GM19035 (cell line): ENCODE measurements around the gene HSD17B12.

Source experiments
- ATAC-seq: cut with Tn5 transposase; IDR thresholded peaks from one replicate; pipeline ENCODE4 v1.9.1; 2021; ENCODE audit not compliant: unreplicated experiment

The HSD17B12 gene

DNA sequence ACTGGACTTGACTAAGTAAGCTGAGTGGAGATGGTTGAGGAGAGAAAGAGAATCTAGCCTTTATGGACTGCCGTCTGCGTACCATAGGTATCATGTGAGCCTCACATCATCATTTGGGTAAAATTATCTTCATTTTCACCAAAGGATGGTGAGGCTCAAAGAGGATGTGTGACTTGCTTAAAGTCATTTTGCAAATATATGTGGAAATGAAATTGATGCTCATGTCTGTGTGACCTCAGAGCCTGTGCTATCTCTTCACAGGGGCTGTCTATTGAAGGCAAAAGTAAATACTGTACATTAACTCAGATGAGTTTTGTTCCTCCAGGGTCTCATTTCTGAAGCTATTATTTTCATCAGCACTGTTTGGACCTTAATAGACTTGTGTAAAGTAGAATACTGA is 116.8 kb downstream of the HSD17B12 start:
- ATAC-seq, result no peak

DNA sequence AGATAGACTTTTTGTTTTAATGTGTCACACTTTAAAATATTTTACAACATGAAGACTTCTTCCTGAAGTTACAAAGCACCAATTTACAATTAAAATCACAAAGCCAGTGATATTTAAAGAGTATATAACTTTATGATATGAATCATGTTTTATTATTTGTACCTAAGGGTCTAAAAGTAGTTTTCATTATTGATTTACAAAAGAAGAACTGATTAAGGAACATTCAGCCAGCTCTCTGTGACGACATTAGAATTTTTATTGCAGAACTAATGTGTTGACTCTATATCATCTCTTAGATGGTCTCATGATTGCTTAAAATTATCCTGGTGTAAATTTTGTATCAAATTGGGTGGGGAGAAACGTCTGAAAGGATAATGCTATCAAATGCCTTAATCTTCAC is 117.3 kb downstream of the HSD17B12 start:
- no peak for ATAC-seq

DNA sequence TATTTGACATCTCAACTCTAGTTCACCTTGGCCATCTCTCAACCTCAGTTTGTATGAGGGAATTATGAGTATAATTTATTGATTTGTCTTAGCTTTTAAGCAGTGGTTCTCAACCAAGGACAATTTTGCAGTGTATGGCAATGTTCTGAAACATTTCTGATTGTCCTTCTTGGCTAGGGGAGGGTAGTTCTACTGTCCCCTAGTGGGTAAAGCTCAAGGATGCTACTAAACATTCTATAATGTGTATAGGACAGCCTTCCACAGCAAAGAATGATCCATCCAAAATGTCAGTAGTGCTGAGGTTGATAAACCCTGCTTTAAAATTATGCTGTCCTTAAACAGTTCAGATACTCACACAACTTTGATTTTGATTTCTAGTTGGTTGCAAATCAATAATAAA is 122.0 kb downstream of the HSD17B12 start:
- no peak for ATAC-seq

DNA sequence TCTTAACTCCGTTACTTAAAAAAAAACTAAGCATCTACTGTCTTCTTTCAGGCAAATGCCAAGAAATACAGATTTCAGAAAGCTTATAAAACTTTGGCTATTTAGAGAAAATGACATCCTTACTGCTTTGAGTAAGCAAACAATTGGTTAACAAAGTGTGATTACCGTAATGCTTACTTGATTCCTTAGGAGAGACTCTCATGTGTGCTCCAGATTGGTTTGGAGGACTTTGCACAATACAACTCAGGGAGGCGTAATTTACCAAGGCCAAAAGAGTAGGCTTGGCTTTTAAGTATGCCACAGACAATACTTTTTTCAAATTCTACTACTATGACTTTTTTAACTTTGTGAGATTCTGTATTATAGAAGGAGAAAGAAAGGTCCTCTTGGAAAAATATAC is 123.2 kb downstream of the HSD17B12 start:
- no peak for ATAC-seq

DNA sequence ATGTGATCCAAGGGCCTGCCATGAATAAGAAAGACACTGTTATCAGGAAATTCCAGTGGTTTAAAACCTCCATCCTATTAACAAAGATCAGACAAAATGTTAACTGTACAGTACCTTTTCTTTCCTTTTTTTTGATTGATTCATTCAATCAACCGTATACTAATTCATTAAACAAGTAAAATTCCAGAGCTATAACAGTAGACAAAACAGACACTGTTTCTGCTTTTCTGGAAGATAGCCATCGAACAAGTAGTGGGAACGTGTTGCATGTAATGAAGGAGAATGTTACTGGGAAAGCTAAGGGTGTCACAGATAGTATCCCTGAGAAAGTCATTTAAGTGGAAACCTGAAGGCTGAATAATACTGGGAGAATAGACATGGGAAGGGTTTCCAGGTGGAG is 126.4 kb downstream of the HSD17B12 start:
- ATAC-seq, result no peak

DNA sequence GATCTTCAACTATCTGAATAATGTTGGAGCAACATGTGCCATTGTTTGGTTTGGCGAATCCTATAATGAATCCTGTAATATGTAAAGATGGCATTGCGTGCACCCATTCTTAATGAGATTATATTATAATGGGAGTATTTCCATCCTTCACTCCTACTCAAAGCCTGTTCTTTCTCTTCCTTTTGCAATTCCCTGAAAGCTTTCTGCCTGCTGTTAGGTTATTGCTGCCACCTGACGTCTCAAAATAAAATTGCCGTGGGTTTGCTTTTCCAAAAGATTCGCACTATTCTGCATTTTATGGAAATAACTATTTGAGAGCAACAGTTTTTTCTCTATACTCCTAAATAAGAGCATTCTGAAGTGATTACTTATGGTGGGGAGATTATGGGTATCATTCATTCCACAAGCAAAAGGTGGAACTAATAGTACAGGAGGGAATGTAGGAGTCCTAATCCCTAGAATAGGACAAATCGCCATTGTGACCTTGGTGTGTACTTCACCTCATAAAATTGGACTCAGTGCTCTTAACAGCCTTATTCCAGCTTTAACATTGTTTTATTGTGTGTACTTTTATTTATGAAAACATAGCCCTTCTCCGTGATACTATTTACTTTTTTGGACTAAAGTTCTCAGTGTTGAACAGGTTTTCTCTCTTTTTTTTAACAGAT is 130.5 kb downstream of the HSD17B12 start:
- no peak for ATAC-seq

DNA sequence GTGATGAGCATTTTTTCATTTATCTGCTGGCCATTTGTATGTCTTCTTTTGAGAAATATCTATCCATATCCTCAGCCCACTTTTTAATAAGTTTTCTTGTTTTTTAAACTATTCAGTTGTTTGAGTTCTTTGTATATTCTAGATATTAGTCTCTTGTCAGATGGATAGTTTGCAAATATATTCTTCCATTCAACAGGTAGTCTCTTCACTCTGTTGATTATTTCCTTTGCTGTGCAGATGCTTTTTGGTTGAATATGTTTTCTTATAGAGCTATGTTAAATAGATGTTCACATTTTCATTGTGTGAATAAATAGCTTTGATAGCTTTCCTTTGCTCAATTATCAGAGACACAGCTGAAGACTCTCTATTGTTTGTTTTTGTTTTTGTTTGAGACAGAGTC is 131.9 kb downstream of the HSD17B12 start:
- no peak for ATAC-seq

DNA sequence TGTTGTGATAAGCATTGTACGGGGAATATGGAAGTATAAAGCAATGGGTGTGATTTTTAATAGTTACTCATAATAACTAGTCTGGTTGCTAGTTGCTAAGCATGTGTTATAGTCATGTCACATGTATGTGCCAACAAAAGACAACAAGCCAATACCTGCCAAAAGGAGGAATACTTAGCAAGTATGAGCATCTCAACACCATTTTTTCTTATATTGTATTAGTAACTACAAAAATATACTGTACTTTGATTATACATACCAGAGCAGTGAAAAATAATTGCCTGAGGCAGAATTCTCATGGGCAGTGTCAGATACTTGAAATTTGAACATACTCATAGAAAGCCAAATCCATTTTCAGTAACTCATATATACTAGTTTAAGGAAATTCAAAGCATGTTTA is 137.7 kb downstream of the HSD17B12 start:
- ATAC-seq, result no peak

DNA sequence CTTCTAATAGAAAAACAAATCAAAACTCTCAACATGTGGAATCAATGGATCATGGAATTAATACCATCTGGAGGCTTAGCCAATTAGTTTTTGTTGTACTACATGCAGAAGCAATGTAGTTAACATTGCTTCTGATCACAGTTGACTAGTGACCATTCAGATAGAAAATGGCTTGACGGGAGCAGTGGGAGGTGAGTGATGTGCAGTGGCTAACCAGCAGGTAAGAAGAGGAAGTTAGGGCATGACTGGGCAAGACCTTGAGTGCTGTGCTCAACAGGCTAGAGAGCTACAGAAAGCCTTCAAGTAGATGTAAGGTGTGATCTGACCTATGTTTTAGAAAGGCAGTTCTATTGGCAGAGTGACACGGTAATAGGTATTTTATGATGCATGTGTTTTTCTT is 139.4 kb downstream of the HSD17B12 start:
- no peak for ATAC-seq

DNA sequence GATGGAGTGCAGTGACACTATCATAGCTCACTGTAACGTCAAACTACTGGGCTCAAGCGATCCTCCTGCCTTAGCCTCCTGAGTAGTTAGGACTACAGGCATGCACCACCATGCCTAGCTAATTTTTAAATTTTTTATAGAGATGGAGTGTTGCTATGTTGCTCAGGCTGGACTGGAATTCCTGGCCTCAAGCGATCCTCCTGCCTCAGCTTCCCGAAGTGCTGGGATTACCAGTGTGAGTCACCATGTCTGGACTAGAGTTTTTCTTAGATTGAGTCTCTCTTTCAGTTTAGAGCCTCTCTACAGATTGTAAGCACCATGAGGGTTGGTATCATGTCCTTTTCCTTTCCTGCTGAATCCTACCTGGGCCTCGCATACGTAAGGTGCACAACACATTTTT is 142.8 kb downstream of the HSD17B12 start:
- no peak for ATAC-seq

DNA sequence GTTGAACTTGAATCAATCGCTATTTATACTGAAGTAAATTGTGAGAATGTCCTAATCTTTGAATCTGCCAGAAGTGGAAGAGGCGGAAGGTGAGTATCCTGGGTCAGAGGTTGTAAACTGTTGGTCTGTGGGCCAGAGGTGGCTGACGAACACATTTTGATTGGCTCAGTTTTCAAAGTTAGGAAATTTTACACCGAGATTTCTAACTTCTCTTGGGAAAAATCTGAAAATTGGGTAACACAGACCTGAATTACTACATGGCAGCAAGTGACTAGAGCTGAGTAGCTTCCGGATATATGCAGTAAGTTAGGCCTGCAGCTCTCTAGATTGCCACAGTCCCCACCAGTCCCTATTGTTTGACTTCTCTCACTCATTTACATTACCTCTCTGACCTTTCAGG is 143.3 kb downstream of the HSD17B12 start:
- no peak for ATAC-seq

DNA sequence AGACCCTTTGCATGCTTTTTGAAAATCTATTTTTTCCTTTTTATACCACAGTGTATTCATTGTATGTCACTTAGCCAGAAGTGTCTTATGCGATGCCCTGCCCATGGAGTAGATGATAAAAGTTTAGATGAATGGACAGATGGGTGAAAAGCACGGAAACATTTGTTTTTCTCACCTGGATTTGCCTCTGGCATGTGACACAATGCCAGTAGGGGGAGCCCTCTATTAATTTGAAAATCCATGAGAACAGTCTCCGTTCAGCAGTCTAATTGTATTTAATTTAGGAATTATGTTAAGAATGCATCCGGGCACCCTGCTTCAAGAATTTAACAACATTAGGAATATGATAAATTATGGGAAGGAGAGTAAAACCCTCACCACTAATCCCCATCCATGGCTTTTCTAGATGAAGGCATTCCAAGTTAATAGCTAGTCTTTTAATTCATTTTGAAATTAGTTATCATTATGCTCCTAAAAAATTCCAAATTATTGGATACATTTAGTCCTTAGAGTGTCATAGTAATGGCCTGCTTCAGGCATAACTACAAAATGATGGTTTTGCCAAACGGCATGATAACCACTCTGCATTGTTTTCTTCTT is 144.8 kb downstream of the HSD17B12 start:
- ATAC-seq, result no peak

DNA sequence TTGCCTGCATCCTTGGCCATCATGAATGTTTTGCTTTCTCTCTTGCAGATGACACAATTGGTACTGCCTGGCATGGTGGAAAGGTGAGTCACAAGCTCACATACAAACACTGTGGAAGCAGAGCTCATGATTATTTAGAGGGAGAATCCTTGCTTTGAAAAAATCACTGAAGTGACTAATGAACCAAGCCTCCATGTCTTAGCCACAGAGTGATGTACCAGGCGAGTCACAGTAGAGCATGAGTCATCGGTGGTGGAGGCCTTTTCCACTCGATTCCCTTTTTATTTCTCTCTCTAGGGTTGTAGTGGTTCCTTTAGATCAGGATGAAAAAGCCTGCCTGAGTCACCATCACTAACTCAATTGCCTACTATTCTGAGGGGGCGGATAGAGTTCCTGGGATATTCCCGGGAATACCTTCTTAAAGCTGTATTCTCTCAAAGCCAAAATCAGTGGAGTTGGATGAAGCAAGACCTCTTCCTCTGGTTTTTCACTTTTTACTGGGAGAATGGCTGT is 150.4 kb downstream of the HSD17B12 start:
- no peak for ATAC-seq

DNA sequence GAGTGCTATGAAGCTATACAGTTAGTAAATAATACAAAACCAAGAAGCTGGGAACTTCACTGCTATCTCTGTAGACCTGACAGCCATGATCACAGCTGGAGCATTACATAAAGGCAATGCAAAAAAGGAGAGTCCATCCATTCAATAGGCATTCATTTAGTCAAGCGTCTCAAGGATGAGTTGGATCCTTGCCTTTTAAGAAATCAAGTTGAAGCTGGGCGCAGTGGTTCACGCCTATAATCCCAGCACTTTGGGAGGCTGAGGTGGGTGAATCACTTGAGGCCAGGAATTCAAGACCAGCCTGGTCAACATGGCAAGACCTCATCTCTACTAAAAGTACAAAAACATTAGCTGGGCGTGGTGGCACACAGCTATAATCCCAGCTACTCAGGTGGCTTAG is 152.0 kb downstream of the HSD17B12 start:
- no peak for ATAC-seq

DNA sequence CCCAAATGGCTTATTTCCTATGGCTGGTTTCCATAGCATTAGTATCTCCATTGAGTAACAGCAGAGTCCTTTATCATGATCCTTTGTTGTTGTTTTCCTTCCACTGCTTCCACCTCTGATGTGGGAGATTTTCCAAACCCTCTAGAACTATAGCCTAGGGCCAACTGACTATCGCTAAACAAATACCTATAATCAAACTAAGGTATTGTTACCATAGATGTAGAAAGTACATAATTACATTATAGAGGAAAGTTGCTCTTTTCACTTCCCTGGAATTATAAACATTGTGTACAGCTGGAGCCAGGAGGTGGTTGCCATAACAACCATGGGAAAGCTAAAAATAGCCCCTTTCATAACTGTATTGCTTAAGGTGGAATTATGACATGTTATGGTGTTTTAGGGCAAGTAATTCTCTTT is 153.1 kb downstream of the HSD17B12 start:
- no peak for ATAC-seq

DNA sequence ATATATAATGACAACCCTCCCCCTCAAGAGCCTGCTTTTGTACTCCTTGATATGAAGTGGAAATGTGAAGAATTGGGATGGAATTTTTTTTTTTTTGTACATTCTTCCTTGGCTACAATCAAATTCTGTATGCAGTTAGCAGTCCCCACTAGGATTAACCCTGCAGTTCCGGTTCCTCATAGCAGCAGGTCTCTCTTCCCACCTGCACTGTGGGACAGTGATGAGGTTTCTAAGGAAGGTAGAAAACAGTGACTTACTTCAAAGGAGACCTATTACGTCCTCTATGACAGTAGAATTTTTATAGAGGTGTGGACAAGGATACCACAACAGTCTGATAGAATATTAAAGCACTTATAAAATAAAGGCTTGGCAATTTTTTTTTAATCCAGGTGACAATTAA is 153.7 kb downstream of the HSD17B12 start:
- ATAC-seq, result no peak

DNA sequence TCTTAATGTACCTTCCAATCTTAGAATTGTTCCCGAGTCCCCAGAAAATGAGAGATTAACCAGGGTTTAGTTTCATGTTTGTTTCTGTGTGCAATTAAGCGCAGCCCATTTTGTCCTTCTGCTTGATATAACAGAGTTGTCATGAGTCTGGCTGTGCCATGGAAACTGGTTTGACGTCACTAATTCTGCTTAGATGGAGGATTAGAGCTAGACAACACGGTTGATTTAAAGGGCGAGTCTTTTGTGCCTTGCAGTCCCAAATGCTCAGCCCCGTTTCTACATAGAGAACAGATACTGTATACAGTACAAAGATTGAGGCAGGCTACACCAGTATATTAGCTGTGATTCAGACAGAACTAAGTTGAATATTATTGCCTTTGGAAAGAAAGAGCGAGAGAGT is 154.6 kb downstream of the HSD17B12 start:
- no peak for ATAC-seq

DNA sequence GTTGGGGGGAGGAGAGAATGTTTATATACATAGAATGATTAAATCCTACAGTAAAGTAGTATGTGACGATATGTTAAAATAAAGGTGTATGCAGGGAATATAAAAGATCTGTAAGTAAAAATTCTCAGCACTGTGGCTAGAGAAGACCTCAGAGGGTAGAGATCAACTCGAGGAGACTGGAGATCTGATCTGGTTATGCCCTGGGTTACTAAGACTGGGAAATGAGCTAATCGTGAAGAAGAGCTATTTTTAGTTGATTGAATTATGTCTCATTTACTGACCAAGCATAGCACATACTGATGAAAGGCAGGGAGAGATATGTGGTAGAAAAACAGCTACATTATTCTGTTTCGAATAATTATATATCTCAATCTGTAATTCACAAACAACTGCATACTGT is 157.3 kb downstream of the HSD17B12 start:
- no peak for ATAC-seq

DNA sequence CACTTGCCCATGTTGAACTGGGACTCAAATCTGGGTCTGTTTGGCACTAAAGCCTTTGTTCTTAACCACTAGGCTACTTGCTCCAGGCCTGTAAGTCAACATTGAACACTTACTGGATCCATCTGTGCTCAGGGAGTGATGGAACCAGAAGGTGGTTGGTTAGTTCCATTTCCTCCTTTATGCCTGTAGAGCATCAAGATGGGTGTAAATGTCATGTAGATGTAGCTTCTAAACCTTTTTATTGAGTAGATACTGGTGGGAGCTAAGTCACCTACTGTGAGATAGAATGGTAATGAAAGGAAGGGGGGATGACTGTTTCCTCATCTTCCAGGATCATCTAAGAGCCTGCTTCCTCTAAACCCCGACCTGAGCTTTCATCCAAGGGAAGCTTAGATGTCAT is 161.5 kb downstream of the HSD17B12 start:
- no peak for ATAC-seq

DNA sequence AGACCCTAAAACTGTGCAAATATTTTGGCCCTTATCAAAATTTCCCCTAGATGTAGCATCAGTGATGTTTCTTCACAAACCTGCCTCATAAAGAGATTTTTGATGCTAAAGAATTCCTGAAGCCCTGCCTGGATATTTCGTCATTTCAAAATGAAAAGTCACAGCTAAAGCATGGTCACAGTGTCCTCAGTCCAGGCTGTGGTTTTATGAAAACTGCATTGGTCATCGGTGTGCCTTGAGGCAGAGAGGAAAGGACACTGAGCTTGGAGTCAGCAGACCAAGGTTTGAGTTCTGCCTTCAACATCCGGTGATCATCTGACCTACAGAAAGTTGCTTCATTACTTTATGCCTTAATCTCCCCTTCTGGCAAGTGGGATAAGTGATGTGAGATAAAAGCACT is 165.3 kb downstream of the HSD17B12 start:
- ATAC-seq, result no peak

DNA sequence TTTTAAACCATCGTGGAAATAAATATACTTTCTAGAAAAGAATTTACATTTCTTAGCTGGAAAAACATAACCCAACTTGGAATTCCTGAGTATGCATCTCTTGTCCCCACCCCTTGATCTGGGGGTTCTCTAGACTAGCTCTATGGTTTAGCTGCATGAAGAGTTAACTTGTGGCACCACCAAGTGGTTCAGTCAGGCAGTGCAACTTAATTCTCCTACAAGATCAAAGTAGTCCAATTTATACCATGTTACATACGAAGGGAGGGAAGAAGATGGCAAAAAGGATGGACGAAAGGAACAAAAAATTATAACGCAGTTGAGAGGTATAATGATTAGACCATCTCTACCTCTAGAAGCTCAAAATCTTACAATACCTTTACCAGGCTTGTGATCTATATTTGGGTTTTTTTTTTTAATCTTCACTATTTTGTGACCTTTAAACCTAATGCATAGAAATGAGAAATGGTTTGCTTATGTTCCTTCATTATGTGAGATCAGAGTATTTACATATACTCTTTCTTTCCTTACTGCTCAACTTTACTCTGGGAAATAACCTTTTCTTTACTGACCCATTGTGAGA is 171.6 kb downstream of the HSD17B12 start:
- no peak for ATAC-seq

DNA sequence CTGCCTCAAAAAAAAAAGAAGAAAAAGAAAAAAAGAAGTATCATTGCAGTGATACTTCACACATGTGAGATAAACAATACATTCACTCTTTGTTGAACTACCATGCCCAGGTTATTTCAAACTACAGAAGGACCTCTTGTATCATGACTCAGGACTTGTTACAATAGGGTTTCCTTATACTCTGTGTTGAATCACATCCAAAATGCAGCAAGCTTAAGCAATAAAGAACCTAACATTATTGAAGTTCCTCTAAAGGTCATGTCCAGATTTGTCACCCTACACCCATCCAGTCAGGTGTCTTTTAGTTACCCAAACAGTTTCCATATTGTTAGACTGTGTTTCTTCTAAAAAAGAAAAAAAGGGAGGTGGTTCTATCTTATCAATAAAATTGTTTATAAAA is 173.2 kb downstream of the HSD17B12 start:
- ATAC-seq, result no peak

DNA sequence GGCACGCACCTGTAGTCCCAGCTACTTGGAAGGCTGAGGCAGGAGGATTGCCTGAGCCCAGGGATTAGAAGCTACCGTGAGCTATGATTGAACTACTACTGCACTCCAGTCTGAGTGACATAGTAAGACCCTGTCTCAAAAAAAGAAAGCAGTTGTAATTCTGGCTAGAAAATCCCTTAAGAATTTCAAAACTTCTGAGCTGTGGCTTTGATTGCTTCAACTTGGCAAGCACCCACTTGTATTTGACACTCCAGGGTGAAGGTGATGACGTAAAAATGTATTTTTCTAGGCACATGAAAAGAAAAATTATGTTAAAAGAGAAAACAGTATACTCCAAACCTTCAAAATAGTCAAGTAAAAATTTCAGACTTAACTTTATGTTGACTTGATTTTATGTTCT is 176.5 kb downstream of the HSD17B12 start:
- no peak for ATAC-seq
